PC-3 (cell line): ENCODE results near the gene GPD1L. TPM values are rescaled to one million over a fixed set of nuclear protein-coding genes. Genes with fewer than 3 reads are reported as not detected.

Source experiments
- ATAC-seq: fragments of 200-7000 bp; cut with Tn5 transposase; 2 replicates; pipeline ENCODE4 v1.9.1; 2020; ENCODE audit warnings: mild to moderate bottlenecking, moderate library complexity
- BruUV-seq: library from RNA; stranded (reverse); fragments of 400-500 nt; replicated peaks from 2 replicates; lab custom pipeline; 2021; lab: Mats Ljungman, UMichigan
- CTCF ChIA-PET: fragments of 300-600 bp; sonication (Branson Sonifier 250); formaldehyde crosslinking; loops from one replicate; lab custom pipeline; 2022; ENCODE audit warnings: antibody characterized with exemption; lab: Charles Lee
- POLR2A ChIA-PET: fragments of 300-600 bp; sonication (Branson Sonifier 250); formaldehyde crosslinking; loops from one replicate; lab custom pipeline; 2022; ENCODE audit warnings: antibody characterized with exemption; ENCODE audit not compliant: unreplicated experiment; lab: Charles Lee
- DNase-seq: peaks from one replicate; pipeline ENCODE4 v3.0.0-alpha.2; 2015
- H2AFZ ChIP-seq: fragments of 300-600 bp; sonication (generic); 2 replicates; pipeline ENCODE4 v1.6.0; 2016; ENCODE audit warnings: antibody characterized with exemption, low read length
- H3F3A ChIP-seq: fragments of 300-600 bp; sonication (generic); one replicate; pipeline ENCODE4 v1.6.0; 2017; ENCODE audit warnings: antibody characterized with exemption, low read length, control low read depth, mild to moderate bottlenecking; ENCODE audit not compliant: unreplicated experiment
- H3K27ac ChIP-seq: fragments of 300-600 bp; sonication (generic); 2 replicates; pipeline ENCODE4 v1.5.1; 2016; ENCODE audit warnings: mild to moderate bottlenecking, low read length
- H3K27me3 ChIP-seq: fragments of 300-600 bp; sonication (generic); 2 replicates; pipeline ENCODE4 v1.6.1; 2016; ENCODE audit warnings: low read length, mixed read lengths
- H3K36me3 ChIP-seq: fragments of 300-600 bp; sonication (generic); 2 replicates; pipeline ENCODE4 v1.6.1; 2016; ENCODE audit warnings: low read depth, mixed run types, low read length, mixed read lengths
- H3K4me1 ChIP-seq: fragments of 300-600 bp; sonication (generic); 2 replicates; pipeline ENCODE4 v1.5.1; 2016; ENCODE audit warnings: low read length; ENCODE audit not compliant: insufficient read depth
- H3K4me2 ChIP-seq: fragments of 300-600 bp; sonication (generic); 2 replicates; pipeline ENCODE4 v1.6.0; 2016; ENCODE audit warnings: low read length
- H3K4me3 ChIP-seq: fragments of 300-600 bp; sonication (generic); 2 replicates; pipeline ENCODE4 v1.5.1; 2016; ENCODE audit warnings: mild to moderate bottlenecking, low read length, mixed read lengths
- H3K79me2 ChIP-seq: fragments of 300-600 bp; sonication (generic); 2 replicates; pipeline ENCODE4 v1.6.1; 2017; ENCODE audit warnings: low read length, mixed read lengths
- H3K9ac ChIP-seq: fragments of 300-600 bp; sonication (generic); 2 replicates; pipeline ENCODE4 v1.6.0; 2016; ENCODE audit warnings: mild to moderate bottlenecking, low read length
- H3K9me2 ChIP-seq: fragments of 300-600 bp; sonication (generic); replicated peaks from 2 replicates; pipeline ENCODE4 v1.6.1; 2016; ENCODE audit warnings: mixed run types, low read length, mixed read lengths
- H3K9me3 ChIP-seq: fragments of 300-600 bp; sonication (generic); 2 replicates; pipeline ENCODE4 v1.6.1; 2016; ENCODE audit warnings: low read length, mixed read lengths
- H4K20me1 ChIP-seq: fragments of 300-600 bp; sonication (generic); 2 replicates; pipeline ENCODE4 v1.6.1; 2016; ENCODE audit warnings: low read length, mixed read lengths
- EZH2 ChIP-seq: fragments of 300-600 bp; sonication (generic); IDR thresholded peaks from one replicate; pipeline ENCODE4 v1.6.1; 2017; ENCODE audit warnings: antibody characterized with exemption, mild to moderate bottlenecking, low read length; ENCODE audit not compliant: unreplicated experiment
- EZH2phosphoT487 ChIP-seq: fragments of 300-600 bp; sonication (generic); IDR thresholded peaks from 2 replicates; pipeline ENCODE4 v1.6.1; 2018; ENCODE audit warnings: mild to moderate bottlenecking, antibody characterized with exemption, low read length, borderline replicate concordance
- intact Hi-C: fragments of 100-400 bp; cut with micrococcal nuclease; formaldehyde crosslinking; loops from 2 replicates; pipeline ENCODE4 v1.9.0; 2023
- total RNA-seq: library from RNA; depleted of rRNA; stranded (reverse); fragments of >200 nt; gene quantifications from 2 replicates; pipeline ENCODE4 v1.2.3, GENCODE V29; 2014
- TF ChIP-seq, protein P1 (sequence below): fragments of 300-600 bp; sonication (generic); conservative IDR thresholded peaks from 2 replicates; pipeline ENCODE4 v1.5.1; 2017; ENCODE audit warnings: antibody characterized with exemption, low read depth, mild to moderate bottlenecking, low read length

Gene GPD1L
- total RNA-seq, 1 experiment from 2014 or later = 33.7 TPM

GRCh38 chr3:32157600-32158264 lies 51.3 kb downstream of the GPD1L start:
- Histone ChIP-seq H4K20me1 (no peaks in the 10 kb centered on the region), H3K9me2 (no peaks in the 10 kb centered on the region), H3K9me3 (no peaks in the 10 kb centered on the region), H3K4me3 (no peak overlapping the region), H3K36me3 (no peaks in the 10 kb centered on the region), H3K27ac (no peak overlapping the region), H2AFZ (no peak overlapping the region), H3K4me2 (no peak overlapping the region), H3K4me1 (peaks cover 7% of the 10 kb centered on the region; the same call in 1 of the 2 replicates), H3K27me3 (no peaks in the 10 kb centered on the region), H3F3A (no peaks in the 10 kb centered on the region), H3K79me2 (no peaks in the 10 kb centered on the region), H3K9ac (no peak overlapping the region)
- no peak for ATAC-seq
- intact Hi-C loops = no loop called here
- no TSS peak for BruUV-seq
- ChIA-PET POLR2A (no interaction called here), CTCF (no interaction called here)
- DNase-seq = no peak
- TF ChIP-seq, protein P1, sequence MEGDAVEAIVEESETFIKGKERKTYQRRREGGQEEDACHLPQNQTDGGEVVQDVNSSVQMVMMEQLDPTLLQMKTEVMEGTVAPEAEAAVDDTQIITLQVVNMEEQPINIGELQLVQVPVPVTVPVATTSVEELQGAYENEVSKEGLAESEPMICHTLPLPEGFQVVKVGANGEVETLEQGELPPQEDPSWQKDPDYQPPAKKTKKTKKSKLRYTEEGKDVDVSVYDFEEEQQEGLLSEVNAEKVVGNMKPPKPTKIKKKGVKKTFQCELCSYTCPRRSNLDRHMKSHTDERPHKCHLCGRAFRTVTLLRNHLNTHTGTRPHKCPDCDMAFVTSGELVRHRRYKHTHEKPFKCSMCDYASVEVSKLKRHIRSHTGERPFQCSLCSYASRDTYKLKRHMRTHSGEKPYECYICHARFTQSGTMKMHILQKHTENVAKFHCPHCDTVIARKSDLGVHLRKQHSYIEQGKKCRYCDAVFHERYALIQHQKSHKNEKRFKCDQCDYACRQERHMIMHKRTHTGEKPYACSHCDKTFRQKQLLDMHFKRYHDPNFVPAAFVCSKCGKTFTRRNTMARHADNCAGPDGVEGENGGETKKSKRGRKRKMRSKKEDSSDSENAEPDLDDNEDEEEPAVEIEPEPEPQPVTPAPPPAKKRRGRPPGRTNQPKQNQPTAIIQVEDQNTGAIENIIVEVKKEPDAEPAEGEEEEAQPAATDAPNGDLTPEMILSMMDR = no peak
- TF ChIP-seq EZH2 = no peak
- TF ChIP-seq EZH2phosphoT487 = no peak

GRCh38 chr3:32160706-32161214 lies 54.3 kb downstream of the GPD1L start:
- H3F3A ChIP-seq = no peaks in the 10 kb centered on the region
- TF ChIP-seq, protein P1 = no peak
- TF ChIP-seq EZH2 (no peak), EZH2phosphoT487 (no peak)
- no TSS peak for BruUV-seq

GRCh38 chr3:32165442-32165841 lies 59.0 kb downstream of the GPD1L start:
- H3F3A ChIP-seq = no peaks in the 10 kb centered on the region
- no peak overlapping the region for H3K4me2 ChIP-seq
- intact Hi-C loops = no loop called here
- TF ChIP-seq, protein P1 = no peak
- TF ChIP-seq EZH2phosphoT487 (no peak), EZH2 (no peak)
- no peaks in the 10 kb centered on the region for H4K20me1 ChIP-seq
- H3K9me2 ChIP-seq = no peaks in the 10 kb centered on the region
- H3K4me1 ChIP-seq = no peaks in the 10 kb centered on the region
- H3K9me3 ChIP-seq = no peaks in the 10 kb centered on the region
- ChIA-PET POLR2A (no interaction called here), CTCF (no interaction called here)
- H3K9ac ChIP-seq = no peak overlapping the region
- no peak overlapping the region for H2AFZ ChIP-seq
- BruUV-seq = no TSS peak
- peaks cover 12% of the 10 kb centered on the region; the same call in 1 of the 2 replicates for H3K36me3 ChIP-seq
- H3K4me3 ChIP-seq = no peak overlapping the region
- ATAC-seq = no peak
- H3K27ac ChIP-seq = no peak overlapping the region
- DNase-seq = no peak
- no peaks in the 10 kb centered on the region for H3K79me2 ChIP-seq
- H3K27me3 ChIP-seq = no peaks in the 10 kb centered on the region

More at GRCh38 chr3:32160706-32161214, 54.3 kb downstream of the GPD1L start:
- no peak for ATAC-seq
- H3K27me3 ChIP-seq = no peaks in the 10 kb centered on the region
- H3K9me3 ChIP-seq = no peaks in the 10 kb centered on the region
- POLR2A ChIA-PET = no interaction called here
- H3K36me3 ChIP-seq = peaks cover 12% of the 10 kb centered on the region; the same call in 1 of the 2 replicates
- CTCF ChIA-PET = no interaction called here
- H2AFZ ChIP-seq = no peak overlapping the region
- no peaks in the 10 kb centered on the region for H3K9me2 ChIP-seq
- intact Hi-C loops = no loop called here
- H3K79me2 ChIP-seq = no peaks in the 10 kb centered on the region
- no peaks in the 10 kb centered on the region for H4K20me1 ChIP-seq
- H3K4me1 ChIP-seq = no peaks in the 10 kb centered on the region
- no peak for DNase-seq
- no peak overlapping the region for H3K4me2 ChIP-seq
- no peak overlapping the region for H3K27ac ChIP-seq
- no peak overlapping the region for H3K4me3 ChIP-seq
- no peak overlapping the region for H3K9ac ChIP-seq
